K562 (cell line): Measurements from ENCODE around the gene MMS22L. TPM values are rescaled to one million over a fixed set of nuclear protein-coding genes. Genes with fewer than 3 reads are reported as not detected.
A peak's percentile ranks its signal among the peaks of the same experiment; 100 is the strongest.

Experiments used
- ATAC-seq: fragments of 200-7000 bp; cut with Tn5 transposase; 3 replicates; pipeline ENCODE4 v1.9.1; 2020; ENCODE audit warnings: moderate library complexity
- BruUV-seq: library from RNA; stranded (reverse); fragments of 400-500 nt; replicated peaks from 2 replicates; lab custom pipeline; 2021; lab: Mats Ljungman, UMichigan
- CTCF ChIA-PET: fragments of 300-600 bp; formaldehyde crosslinking; extraction: SDS; loops from one replicate; lab custom pipeline; 2021; ENCODE audit warnings: low intra/inter-chr PET ratio; lab: Yijun Ruan, JAX
- POLR2A ChIA-PET: fragments of 300-600, 350-650 bp; sonication (Branson Sonifier 250); formaldehyde crosslinking; extraction: SDS; loops from one replicate; lab custom pipeline; 2021; ENCODE audit warnings: antibody characterized with exemption, inconsistent platforms; lab: Yijun Ruan, JAX
- DNase-seq, 4 experiments: peaks; one replicate each; pipeline versions ENCODE4 v3.0.0 to v3.0.0-alpha.2; 2011 to 2018; ENCODE audit warnings: low spot score in 3 of 4, mixed read lengths in 3 of 4; ENCODE audit errors: extremely low read depth in 1 of 4
- FAIRE-seq: peaks from 2 replicates; lab custom pipeline; 2011; peaks lifted over from hg19 to GRCh38; lab: Jason Lieb, UNC
- H2AFZ ChIP-seq: 2 replicates; pipeline ENCODE4 v1.6.0; 2011; ENCODE audit warnings: low read depth, low read length, control low read depth, inconsistent platforms
- H3K27ac ChIP-seq: fragments of 200-600 bp; 3 replicates; pipeline ENCODE4 v1.8.0; 2011; ENCODE audit warnings: low read depth, mild to moderate bottlenecking, control low read depth, inconsistent platforms, low read length, moderate library complexity, mixed read lengths; ENCODE audit errors: extremely low read depth
- H3K27me3 ChIP-seq, 2 experiments: fragments of 300-600 bp in 1 of 2; 2 replicates in 1 of 2; 3 replicates in 1 of 2; pipeline versions ENCODE4 v1.6.0 to v1.8.0; 2011; ENCODE audit warnings: inconsistent platforms in 2 of 2, low read length in 2 of 2, mild to moderate bottlenecking in 1 of 2, mixed read lengths in 1 of 2, moderate library complexity in 1 of 2; ENCODE audit not compliant: control insufficient read depth in 2 of 2, insufficient read depth in 2 of 2
- H3K36me3 ChIP-seq: fragments of 300-600 bp; 3 replicates; pipeline ENCODE4 v1.8.0; 2011; ENCODE audit warnings: mild to moderate bottlenecking, low read length, inconsistent platforms; ENCODE audit not compliant: control insufficient read depth, insufficient read depth
- H3K4me1 ChIP-seq, 2 experiments: fragments of 200-600 bp in 1 of 2; replicated peaks in 1 of 2; 2 replicates in 1 of 2; 3 replicates in 1 of 2; pipeline versions ENCODE4 v1.5.1 to v1.8.0; 2011; ENCODE audit warnings: inconsistent platforms in 2 of 2, low read length in 2 of 2, mild to moderate bottlenecking in 1 of 2, mixed read lengths in 1 of 2, moderate library complexity in 1 of 2; ENCODE audit not compliant: control insufficient read depth in 2 of 2, insufficient read depth in 2 of 2
- H3K4me2 ChIP-seq: 2 replicates; pipeline ENCODE4 v1.6.1; 2011; ENCODE audit warnings: low read length, control low read depth, inconsistent platforms, mixed read lengths; ENCODE audit not compliant: insufficient read depth
- H3K4me3 ChIP-seq: fragments of 200-600 bp; sonication (generic), shearing (Covaris generic); 2 replicates; pipeline ENCODE4 v1.5.1; 2016; ENCODE audit warnings: control low read depth, inconsistent platforms
- H3K79me2 ChIP-seq: fragments of 200-600 bp; 3 replicates; pipeline ENCODE4 v1.8.0; 2011; ENCODE audit warnings: low read length, inconsistent platforms; ENCODE audit not compliant: control insufficient read depth, insufficient read depth
- H3K9ac ChIP-seq, 2 experiments: 2 replicates each; pipeline versions ENCODE4 v1.6.0 to v1.6.1; 2011; ENCODE audit warnings: low read depth in 2 of 2, low read length in 2 of 2, control low read depth in 1 of 2, inconsistent platforms in 1 of 2, mild to moderate bottlenecking in 1 of 2, mixed read lengths in 1 of 2; ENCODE audit not compliant: insufficient read depth in 1 of 2
- H3K9me1 ChIP-seq: one replicate; pipeline ENCODE4 v1.6.0; 2011; ENCODE audit warnings: inconsistent platforms, mild to moderate bottlenecking, low read length, moderate library complexity; ENCODE audit not compliant: control insufficient read depth, insufficient read depth
- H3K9me3 ChIP-seq: replicated peaks from 2 replicates; pipeline ENCODE4 v1.5.1; 2011; ENCODE audit warnings: low read depth, low read length, inconsistent platforms; ENCODE audit not compliant: control insufficient read depth, insufficient read depth
- H4K20me1 ChIP-seq: replicated peaks from 2 replicates; pipeline ENCODE4 v1.6.1; 2011; ENCODE audit warnings: low read length, inconsistent platforms, mixed read lengths; ENCODE audit not compliant: control insufficient read depth, insufficient read depth
- CBX5 ChIP-seq: IDR thresholded peaks from 2 replicates; pipeline ENCODE4 v1.6.1; 2014; ENCODE audit warnings: low read depth, borderline replicate concordance
- CHD2 ChIP-seq: IDR thresholded peaks from 2 replicates; pipeline ENCODE4 v1.6.1; 2011; ENCODE audit warnings: low read depth, low read length
- ILF3 ChIP-seq: fragments of 450-650 bp; IDR thresholded peaks from 2 replicates; pipeline ENCODE4 v1.6.1; 2018; ENCODE audit warnings: antibody characterized with exemption, mild to moderate bottlenecking, moderate library complexity, borderline replicate concordance
- MAFG ChIP-seq: fragments of 450-650 bp; conservative IDR thresholded peaks from 2 replicates; pipeline ENCODE4 v1.6.1; 2016; ENCODE audit warnings: missing genetic modification characterization, missing compliant biosample characterization
- SETDB1 ChIP-seq: IDR thresholded peaks from one replicate; pipeline ENCODE4 v1.6.1; 2012; ENCODE audit warnings: low read length, control low read depth, inconsistent platforms
- STAT5B ChIP-seq: fragments of 250-450 bp; sonication (Bioruptor Pico); IDR thresholded peaks from 2 replicates; pipeline ENCODE4 v1.8.0; 2021; ENCODE audit warnings: mild to moderate bottlenecking, inconsistent platforms
- ZBTB26 ChIP-seq: fragments of 450-650 bp; formaldehyde crosslinking; IDR thresholded peaks from 2 replicates; pipeline ENCODE4 v1.4.0; 2022; ENCODE audit warnings: missing genetic modification characterization
- ZBTB8A ChIP-seq: fragments of 450-650 bp; IDR thresholded peaks from 2 replicates; pipeline ENCODE4 v1.6.1; 2018; ENCODE audit warnings: mild to moderate bottlenecking, moderate library complexity; ENCODE audit not compliant: partially characterized antibody
- ZC3H4 ChIP-seq: sonication (generic); formaldehyde crosslinking; IDR thresholded peaks from 2 replicates; pipeline ENCODE4 v1.9.0; 2021; ENCODE audit warnings: missing genetic modification reagents, borderline replicate concordance
- ZNF140 ChIP-seq: fragments of 250-450 bp; sonication (Bioruptor Pico); IDR thresholded peaks from 2 replicates; pipeline ENCODE4 v1.8.0; 2021; ENCODE audit warnings: moderate library complexity, mild to moderate bottlenecking, inconsistent platforms
- WGBS: fragments of 100-300 bp; shearing (Covaris generic); methylation state at CpG from one replicate; pipeline ENCODE4 v1.1.6; 2016; ENCODE audit warnings: low coverage, mixed read lengths; ENCODE audit not compliant: insufficient coverage; ENCODE audit errors: missing lambda C conversion rate; 5-methylcytosine and 5-hydroxymethylcytosine counted together
- in situ Hi-C: fragments of 300-500 bp; cut with MboI; formaldehyde crosslinking; loops from 4 replicates; pipeline ENCODE4 v1.15.0; 2018; ENCODE audit warnings: inconsistent platforms, mixed read lengths
- intact Hi-C: fragments of 100-400 bp; cut with micrococcal nuclease; formaldehyde crosslinking; loops from 2 replicates; pipeline ENCODE4 v1.14.2; 2022
- polyA plus RNA-seq, 8 experiments: library from polyadenylated mRNA; depleted of rRNA in 4 of 8; stranded (reverse) in 5 of 8; unstranded in 3 of 8; fragments of >200 nt; fragmentation: Nextera tagmentation in 2 of 8; fragmentation: Illumina TruSeq in 1 of 8; extraction: Ambion mirVana in 2 of 8; extraction: Trizol in 1 of 8; gene quantifications; 2 replicates each; pipeline versions ENCODE4 v1.2.1 to v1.2.3, GENCODE V29; 2011 to 2014; ENCODE audit warnings: inconsistent platforms in 1 of 8, missing spikeins in 1 of 8
- total RNA-seq, 7 experiments: library from RNA; depleted of rRNA in 6 of 7; stranded (reverse); fragments of >200 nt in 6 of 7; fragmentation: Illumina TruSeq in 2 of 7; extraction: Trizol in 2 of 7; gene quantifications; 2 replicates each; pipeline versions ENCODE4 v1.2.1 to v1.2.3, GENCODE V29; 2011 to 2021; ENCODE audit warnings: low replicate concordance in 1 of 7
- TF ChIP-seq, protein P1 (sequence below): fragments of 250-450 bp; sonication (Bioruptor Pico); IDR thresholded peaks from 2 replicates; pipeline ENCODE4 v1.4.0; 2020; ENCODE audit warnings: mild to moderate bottlenecking, moderate library complexity, borderline replicate concordance

Gene MMS22L
- total and polyA plus RNA-seq, 9 of the 15 experiments (the other 6 are each of a cell fraction or from before 2014, with no cell fraction given) = 13.0 to 59.5 (median 26.9) TPM

- no peak for TF ChIP-seq ZBTB26 (CRISPR knock-in tag)
- TF ChIP-seq STAT5B (CRISPR knock-in tag) = no peak
- TF ChIP-seq ZC3H4 (CRISPR knock-in tag) = no peak
Measured at GRCh38 chr6:97176468-97176867, 106.5 kb downstream of the MMS22L start (continued).

- no peak overlapping the region for H3K4me2 ChIP-seq
- no TSS peak for BruUV-seq
- H3K4me1 ChIP-seq = no peaks in the 10 kb centered on the region
- no peaks in the 10 kb centered on the region for H3K79me2 ChIP-seq
- H3K9me1 ChIP-seq = no peaks in the 10 kb centered on the region
- no peak overlapping the region for H3K4me3 ChIP-seq
- WGBS = 97% methylated on average over 4 of the region's 4 CpGs
- DNase-seq (no peak), FAIRE-seq (peak; percentile 42), ATAC-seq (no peak)
- peaks cover 74% of the 10 kb centered on the region for H3K36me3 ChIP-seq
- CTCF ChIA-PET = no interaction called here
- TF ChIP-seq ZNF140 (no peak), CHD2 (no peak), ZBTB8A (no peak), ILF3 (no peak), SETDB1 (no peak), MAFG (tag) (no peak), CBX5 (no peak)
- TF ChIP-seq, protein P1, sequence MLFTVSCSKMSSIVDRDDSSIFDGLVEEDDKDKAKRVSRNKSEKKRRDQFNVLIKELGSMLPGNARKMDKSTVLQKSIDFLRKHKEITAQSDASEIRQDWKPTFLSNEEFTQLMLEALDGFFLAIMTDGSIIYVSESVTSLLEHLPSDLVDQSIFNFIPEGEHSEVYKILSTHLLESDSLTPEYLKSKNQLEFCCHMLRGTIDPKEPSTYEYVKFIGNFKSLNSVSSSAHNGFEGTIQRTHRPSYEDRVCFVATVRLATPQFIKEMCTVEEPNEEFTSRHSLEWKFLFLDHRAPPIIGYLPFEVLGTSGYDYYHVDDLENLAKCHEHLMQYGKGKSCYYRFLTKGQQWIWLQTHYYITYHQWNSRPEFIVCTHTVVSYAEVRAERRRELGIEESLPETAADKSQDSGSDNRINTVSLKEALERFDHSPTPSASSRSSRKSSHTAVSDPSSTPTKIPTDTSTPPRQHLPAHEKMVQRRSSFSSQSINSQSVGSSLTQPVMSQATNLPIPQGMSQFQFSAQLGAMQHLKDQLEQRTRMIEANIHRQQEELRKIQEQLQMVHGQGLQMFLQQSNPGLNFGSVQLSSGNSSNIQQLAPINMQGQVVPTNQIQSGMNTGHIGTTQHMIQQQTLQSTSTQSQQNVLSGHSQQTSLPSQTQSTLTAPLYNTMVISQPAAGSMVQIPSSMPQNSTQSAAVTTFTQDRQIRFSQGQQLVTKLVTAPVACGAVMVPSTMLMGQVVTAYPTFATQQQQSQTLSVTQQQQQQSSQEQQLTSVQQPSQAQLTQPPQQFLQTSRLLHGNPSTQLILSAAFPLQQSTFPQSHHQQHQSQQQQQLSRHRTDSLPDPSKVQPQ (CRISPR knock-in tag) = no peak
- H3K9ac ChIP-seq = no peak overlapping the region
- H3K27ac ChIP-seq = no peak overlapping the region
- in situ Hi-C loops (no loop called here), intact Hi-C loops (no loop called here)
- no peaks in the 10 kb centered on the region for H3K9me3 ChIP-seq
- no peaks in the 10 kb centered on the region for H4K20me1 ChIP-seq
- no peak overlapping the region for H2AFZ ChIP-seq
- no peaks in the 10 kb centered on the region for H3K27me3 ChIP-seq
- POLR2A ChIA-PET = interaction anchor here (1.1 kb wide), 1 partner anchor 40 kb away, joined by 3 read pairs; no protein-coding TSS in a partner anchor
Measured at GRCh38 chr6:97175806-97176205, 107.2 kb downstream of the MMS22L start.
